GM19455 (cell line): Measurements from ENCODE around the gene IRF1.

ENCODE experiments used
- ATAC-seq: cut with Tn5 transposase; IDR thresholded peaks from one replicate; pipeline ENCODE4 v1.9.1; 2021; ENCODE audit not compliant: unreplicated experiment

Gene IRF1

GRCh38 chr5:132463811-132464155, 26.8 kb downstream of the IRF1 start:
- no peak for ATAC-seq

- no peak for ATAC-seq
These were observed 27.5 kb downstream of the IRF1 start for GRCh38 chr5:132462856-132463745.

- no peak for ATAC-seq
These were observed 28.2 kb downstream of the IRF1 start for GRCh38 chr5:132462333-132462732.

GRCh38 chr5:132461569-132462070, 29.0 kb downstream of the IRF1 start:
- ATAC-seq, result no peak

GRCh38 chr5:132460846-132461568, 29.6 kb downstream of the IRF1 start:
- ATAC-seq, result no peak

GRCh38 chr5:132459983-132460838, 30.4 kb downstream of the IRF1 start:
- no peak for ATAC-seq

- ATAC-seq, result no peak
These were observed 31.3 kb downstream of the IRF1 start for GRCh38 chr5:132459031-132459982.

GRCh38 chr5:132458651-132459030, 31.9 kb downstream of the IRF1 start:
- ATAC-seq, result peak; percentile 56

- ATAC-seq, result no peak
These were observed 32.4 kb downstream of the IRF1 start for GRCh38 chr5:132458226-132458560.

- peak; percentile 8 for ATAC-seq
These were observed 33.0 kb downstream of the IRF1 start for GRCh38 chr5:132457371-132458225.

GRCh38 chr5:132456987-132457361, 33.6 kb downstream of the IRF1 start:
- ATAC-seq, result peak; percentile 20

GRCh38 chr5:132456296-132456986, 34.1 kb downstream of the IRF1 start:
- ATAC-seq, result peak; percentile 34

GRCh38 chr5:132455614-132456115, 34.9 kb downstream of the IRF1 start:
- ATAC-seq, result no peak

- ATAC-seq, result no peak
These were observed 36.2 kb downstream of the IRF1 start for GRCh38 chr5:132454361-132454760.

- no peak for ATAC-seq
These were observed 39.2 kb downstream of the IRF1 start for GRCh38 chr5:132451387-132451786.

- no peak for ATAC-seq
These were observed 41.5 kb downstream of the IRF1 start for GRCh38 chr5:132449060-132449459.

GRCh38 chr5:132447196-132447595, 43.4 kb downstream of the IRF1 start:
- no peak for ATAC-seq

GRCh38 chr5:132446621-132447020, 44.0 kb downstream of the IRF1 start:
- ATAC-seq, result no peak

- ATAC-seq, result no peak
These were observed 44.6 kb downstream of the IRF1 start for GRCh38 chr5:132445930-132446329.
